Measurements from ENCODE around the gene TTLL11.

Gene TTLL11

GRCh38 chr9:122053064-122053463 lies 40.0 kb downstream of the TTLL11 start:
- no peak for DNase-seq (ENCODE audit: low spot score)

- DNase-seq (ENCODE audit: low spot score), result peak; percentile 22
Measured at GRCh38 chr9:122051351-122052321, 41.5 kb downstream of the TTLL11 start.

GRCh38 chr9:122050167-122050566 lies 42.9 kb downstream of the TTLL11 start:
- DNase-seq (ENCODE audit: low spot score), result no peak

- DNase-seq (ENCODE audit: low spot score), result no peak
Measured at GRCh38 chr9:122042056-122042455, 51.1 kb downstream of the TTLL11 start.

- DNase-seq (ENCODE audit: low spot score), result no peak
Measured at GRCh38 chr9:122040561-122041242, 52.4 kb downstream of the TTLL11 start.

GRCh38 chr9:122039234-122039633 lies 53.9 kb downstream of the TTLL11 start:
- DNase-seq (ENCODE audit: low spot score), result no peak

GRCh38 chr9:122036988-122037387 lies 56.1 kb downstream of the TTLL11 start:
- peak; percentile 31 for DNase-seq (ENCODE audit: low spot score)

- DNase-seq (ENCODE audit: low spot score), result no peak
Measured at GRCh38 chr9:122036408-122036807, 56.7 kb downstream of the TTLL11 start.

- no peak for DNase-seq (ENCODE audit: low spot score)
Measured at GRCh38 chr9:122033775-122034373, 59.2 kb downstream of the TTLL11 start.

GRCh38 chr9:122032346-122032745 lies 60.8 kb downstream of the TTLL11 start:
- no peak for DNase-seq (ENCODE audit: low spot score)

GRCh38 chr9:122031776-122032175 lies 61.3 kb downstream of the TTLL11 start:
- no peak for DNase-seq (ENCODE audit: low spot score)

- DNase-seq (ENCODE audit: low spot score), result no peak
Measured at GRCh38 chr9:122031157-122031556, 62.0 kb downstream of the TTLL11 start.

GRCh38 chr9:122030357-122030756 lies 62.8 kb downstream of the TTLL11 start:
- DNase-seq (ENCODE audit: low spot score), result no peak

- DNase-seq (ENCODE audit: low spot score), result no peak
Measured at GRCh38 chr9:122029898-122030297, 63.2 kb downstream of the TTLL11 start.

- no peak for DNase-seq (ENCODE audit: low spot score)
Measured at GRCh38 chr9:122028089-122028488, 65.0 kb downstream of the TTLL11 start.

GRCh38 chr9:122020398-122020797 lies 72.7 kb downstream of the TTLL11 start:
- no peak for DNase-seq (ENCODE audit: low spot score)

- no peak for DNase-seq (ENCODE audit: low spot score)
Measured at GRCh38 chr9:122016744-122017143, 76.4 kb downstream of the TTLL11 start.

GRCh38 chr9:122016309-122016708 lies 76.8 kb downstream of the TTLL11 start:
- no peak for DNase-seq (ENCODE audit: low spot score)

- DNase-seq (ENCODE audit: low spot score), result no peak
Measured at GRCh38 chr9:122015170-122015821, 77.8 kb downstream of the TTLL11 start.

- no peak for DNase-seq (ENCODE audit: low spot score)
Measured at GRCh38 chr9:122011818-122012498, 81.2 kb downstream of the TTLL11 start.

- DNase-seq (ENCODE audit: low spot score), result no peak
Measured at GRCh38 chr9:122008559-122008958, 84.5 kb downstream of the TTLL11 start.

GRCh38 chr9:122007837-122008236 lies 85.3 kb downstream of the TTLL11 start:
- no peak for DNase-seq (ENCODE audit: low spot score)

Measured in AG08396 (cell line).